Endothelial cell of umbilical vein (primary cell): Measurements from ENCODE around the gene SRP9.

ENCODE experiments used
- CTCF ChIP-seq, 2 donors: IDR thresholded peaks; 1 replicate in 1 of 2; 2 replicates in 1 of 2; pipeline ENCODE4 v1.5.1; 2011; ENCODE audit warnings: low read length in 2 of 2, mild to moderate bottlenecking in 2 of 2, moderate library complexity in 2 of 2, control low read depth in 1 of 2, inconsistent platforms in 1 of 2, low read depth in 1 of 2; ENCODE audit not compliant: insufficient read depth in 1 of 2; ENCODE audit errors: extremely low read depth in 1 of 2
- EZH2 ChIP-seq: IDR thresholded peaks from 2 replicates; pipeline ENCODE4 v1.6.1; 2012; ENCODE audit warnings: borderline replicate concordance, low read depth, mild to moderate bottlenecking, moderate library complexity, low read length, inconsistent platforms; ENCODE audit not compliant: severe bottlenecking
- FOS ChIP-seq: IDR thresholded peaks from 2 replicates; pipeline ENCODE4 v1.6.1; 2011; ENCODE audit warnings: mild to moderate bottlenecking, low read length, moderate library complexity, borderline replicate concordance; ENCODE audit not compliant: insufficient read depth
- POLR2A ChIP-seq: IDR thresholded peaks from 2 replicates; pipeline ENCODE4 v1.6.1; 2012; ENCODE audit warnings: low read depth, mild to moderate bottlenecking, control low read depth, low read length
- POLR2AphosphoS5 ChIP-seq: IDR thresholded peaks from 2 replicates; pipeline ENCODE4 v1.6.1; 2012; ENCODE audit warnings: low read depth, mild to moderate bottlenecking, control low read depth, low read length, moderate library complexity; ENCODE audit not compliant: insufficient read depth

DNA sequence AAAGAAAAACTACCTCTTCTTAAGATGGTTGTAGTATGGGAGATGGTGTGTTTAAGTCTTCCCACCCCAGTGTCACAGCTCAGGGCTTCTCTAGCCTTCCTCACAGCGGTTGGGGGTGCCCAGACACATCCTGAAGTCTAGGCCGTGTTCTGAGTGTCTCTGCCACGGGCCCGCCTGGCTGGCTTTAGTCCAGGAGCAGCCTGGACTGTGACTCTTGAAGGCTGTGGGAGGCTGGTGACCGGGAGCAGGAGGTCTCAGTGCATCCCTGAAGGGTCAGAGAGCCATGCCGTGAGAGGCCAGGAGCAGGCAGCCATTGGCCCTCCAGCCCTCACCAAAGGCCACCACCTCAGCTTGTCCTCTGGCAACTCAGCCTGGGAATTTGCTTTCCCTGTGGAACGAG lies 36.8 kb downstream of the SRP9 start:
- TF ChIP-seq CTCF (IDR thresholded peaks at IDR 0.05; ENCODE audit: extremely low read depth in 1 of 2, insufficient read depth in 1 of 2, low read depth in 1 of 2, low read length in 2 of 2) (no peak), POLR2A (no peak), EZH2 (no peak), POLR2AphosphoS5 (no peak), FOS (no peak)
